Measurements from ENCODE around the gene ERAS.

DNA sequence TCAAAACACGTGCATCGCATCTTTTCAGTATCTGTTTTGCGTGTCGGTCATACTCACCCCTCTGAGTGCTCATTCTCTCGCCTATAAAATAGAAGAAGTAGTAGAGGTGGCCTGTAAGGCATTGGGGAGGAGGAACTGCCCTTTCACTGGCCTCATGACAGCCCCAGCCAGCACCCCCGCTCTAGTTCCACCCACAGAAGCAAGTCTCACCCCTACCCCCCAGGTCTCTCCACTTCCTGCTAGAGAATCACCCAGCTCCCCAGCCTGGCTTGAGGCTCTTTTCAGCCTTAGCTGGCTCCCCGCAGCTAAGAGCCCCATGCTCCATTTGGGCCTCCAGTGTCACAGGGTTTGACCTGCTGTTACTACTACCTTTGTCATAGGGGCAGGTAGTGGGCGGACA is 12.7 kb upstream of the ERAS start:
- TF ChIP-seq, protein P1, sequence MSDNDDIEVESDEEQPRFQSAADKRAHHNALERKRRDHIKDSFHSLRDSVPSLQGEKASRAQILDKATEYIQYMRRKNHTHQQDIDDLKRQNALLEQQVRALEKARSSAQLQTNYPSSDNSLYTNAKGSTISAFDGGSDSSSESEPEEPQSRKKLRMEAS (IDR thresholded peaks at IDR 0.05): no peak
- TF ChIP-seq TAF1 (IDR thresholded peaks at IDR 0.05; ENCODE audit: low read depth): no peak
- no peak for TF ChIP-seq CEBPB (IDR thresholded peaks at IDR 0.05)
- no peak for TF ChIP-seq FOXM1 (IDR thresholded peaks at IDR 0.05; ENCODE audit: borderline replicate concordance, low read depth)
- no peak for TF ChIP-seq RAD21 (IDR thresholded peaks at IDR 0.05; ENCODE audit: low read depth)
- no peak for TF ChIP-seq TCF12 (IDR thresholded peaks at IDR 0.05; ENCODE audit: low read depth)
- TF ChIP-seq EP300 (IDR thresholded peaks at IDR 0.05; ENCODE audit: borderline replicate concordance): no peak
- TF ChIP-seq EGR1 (IDR thresholded peaks at IDR 0.05): no peak
- no peak for TF ChIP-seq ZBTB7A (IDR thresholded peaks at IDR 0.05; ENCODE audit: low read depth)
- no peak for TF ChIP-seq CREB1 (IDR thresholded peaks at IDR 0.05; ENCODE audit: low read depth)
- no peak for TF ChIP-seq YY1 (IDR thresholded peaks at IDR 0.05; ENCODE audit: low read depth)
- TF ChIP-seq, protein P2, sequence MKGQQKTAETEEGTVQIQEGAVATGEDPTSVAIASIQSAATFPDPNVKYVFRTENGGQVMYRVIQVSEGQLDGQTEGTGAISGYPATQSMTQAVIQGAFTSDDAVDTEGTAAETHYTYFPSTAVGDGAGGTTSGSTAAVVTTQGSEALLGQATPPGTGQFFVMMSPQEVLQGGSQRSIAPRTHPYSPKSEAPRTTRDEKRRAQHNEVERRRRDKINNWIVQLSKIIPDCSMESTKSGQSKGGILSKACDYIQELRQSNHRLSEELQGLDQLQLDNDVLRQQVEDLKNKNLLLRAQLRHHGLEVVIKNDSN (IDR thresholded peaks at IDR 0.05): no peak
- TF ChIP-seq, protein P3, sequence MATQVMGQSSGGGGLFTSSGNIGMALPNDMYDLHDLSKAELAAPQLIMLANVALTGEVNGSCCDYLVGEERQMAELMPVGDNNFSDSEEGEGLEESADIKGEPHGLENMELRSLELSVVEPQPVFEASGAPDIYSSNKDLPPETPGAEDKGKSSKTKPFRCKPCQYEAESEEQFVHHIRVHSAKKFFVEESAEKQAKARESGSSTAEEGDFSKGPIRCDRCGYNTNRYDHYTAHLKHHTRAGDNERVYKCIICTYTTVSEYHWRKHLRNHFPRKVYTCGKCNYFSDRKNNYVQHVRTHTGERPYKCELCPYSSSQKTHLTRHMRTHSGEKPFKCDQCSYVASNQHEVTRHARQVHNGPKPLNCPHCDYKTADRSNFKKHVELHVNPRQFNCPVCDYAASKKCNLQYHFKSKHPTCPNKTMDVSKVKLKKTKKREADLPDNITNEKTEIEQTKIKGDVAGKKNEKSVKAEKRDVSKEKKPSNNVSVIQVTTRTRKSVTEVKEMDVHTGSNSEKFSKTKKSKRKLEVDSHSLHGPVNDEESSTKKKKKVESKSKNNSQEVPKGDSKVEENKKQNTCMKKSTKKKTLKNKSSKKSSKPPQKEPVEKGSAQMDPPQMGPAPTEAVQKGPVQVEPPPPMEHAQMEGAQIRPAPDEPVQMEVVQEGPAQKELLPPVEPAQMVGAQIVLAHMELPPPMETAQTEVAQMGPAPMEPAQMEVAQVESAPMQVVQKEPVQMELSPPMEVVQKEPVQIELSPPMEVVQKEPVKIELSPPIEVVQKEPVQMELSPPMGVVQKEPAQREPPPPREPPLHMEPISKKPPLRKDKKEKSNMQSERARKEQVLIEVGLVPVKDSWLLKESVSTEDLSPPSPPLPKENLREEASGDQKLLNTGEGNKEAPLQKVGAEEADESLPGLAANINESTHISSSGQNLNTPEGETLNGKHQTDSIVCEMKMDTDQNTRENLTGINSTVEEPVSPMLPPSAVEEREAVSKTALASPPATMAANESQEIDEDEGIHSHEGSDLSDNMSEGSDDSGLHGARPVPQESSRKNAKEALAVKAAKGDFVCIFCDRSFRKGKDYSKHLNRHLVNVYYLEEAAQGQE (IDR thresholded peaks at IDR 0.05; ENCODE audit: low read depth): no peak
- TF ChIP-seq TEAD4 (IDR thresholded peaks at IDR 0.05): no peak
